ENCODE results near the gene SLC44A1. TPM values are rescaled to one million over a fixed set of nuclear protein-coding genes. Genes with fewer than 3 reads are reported as not detected.
"Not testable (repeated sequence)": the region's sequence is repeated elsewhere in the genome, so short reads cannot be mapped to it uniquely, and the experiment has no call there.

SLC44A1 gene
- polyA plus RNA-seq, 1 of the 3 experiments (the other 2 are of a cell fraction), result 4.5 TPM

GRCh38 chr9:105256569-105256968 is 12.1 kb downstream of the SLC44A1 start:
- H3K4me1 ChIP-seq (ENCODE audit: control insufficient read depth in 1 of 2, insufficient read depth in 2 of 2, low read depth in 1 of 2, low read length in 1 of 2), result peaks cover 0 to 13% of the 10 kb centered on the region in 2 experiments; a peak in 1 of 4 replicates
- CTCF ChIA-PET; H3K27me3 ChIP-seq (ENCODE audit: insufficient read depth); H3K36me3 ChIP-seq (replicated peaks in 1 of 2; ENCODE audit: control insufficient read depth in 1 of 2, insufficient read depth in 2 of 2, low read length in 1 of 2); H2AFZ ChIP-seq (ENCODE audit: low read depth); POLR2A ChIA-PET; DNase-seq; H3K9ac ChIP-seq; H3F3A ChIP-seq (replicated peaks; ENCODE audit: insufficient read depth); H3K9me2 ChIP-seq; H3K9me3 ChIP-seq; H3K4me2 ChIP-seq; H3K4me3 ChIP-seq (ENCODE audit: low read depth in 2 of 2, low read length in 1 of 2); H4K20me1 ChIP-seq (ENCODE audit: insufficient read depth); H3K27ac ChIP-seq (ENCODE audit: low read depth in 2 of 2, low read length in 1 of 2): not testable (repeated sequence)
- peaks cover 19% of the 10 kb centered on the region; the same call in 1 of the 2 replicates for H3K79me2 ChIP-seq (ENCODE audit: insufficient read depth)
- 96% methylated on average over 4 of the region's 4 CpGs for WGBS (ENCODE audit: low lambda C conversion rate)

- CTCF ChIA-PET, result no interaction called here
- Histone ChIP-seq H3K9ac (no peak overlapping the region), H2AFZ (ENCODE audit: low read depth) (no peak overlapping the region), H3K27me3 (ENCODE audit: insufficient read depth) (no peaks in the 10 kb centered on the region), H3K9me2 (no peaks in the 10 kb centered on the region), H4K20me1 (ENCODE audit: insufficient read depth) (no peaks in the 10 kb centered on the region), H3K4me1 (ENCODE audit: control insufficient read depth in 1 of 2, insufficient read depth in 2 of 2, low read depth in 1 of 2, low read length in 1 of 2) (peaks cover 0 to 13% of the 10 kb centered on the region in 2 experiments; a peak in 1 of 4 replicates), H3F3A (replicated peaks; ENCODE audit: insufficient read depth) (peaks cover 7% of the 10 kb centered on the region), H3K27ac (ENCODE audit: low read depth in 2 of 2, low read length in 1 of 2) (no peak overlapping the region), H3K36me3 (replicated peaks in 1 of 2; ENCODE audit: control insufficient read depth in 1 of 2, insufficient read depth in 2 of 2, low read length in 1 of 2) (no peaks in the 10 kb centered on the region), H3K4me2 (no peak overlapping the region), H3K79me2 (ENCODE audit: insufficient read depth) (peaks cover 16% of the 10 kb centered on the region; the same call in 1 of the 2 replicates), H3K9me3 (no peaks in the 10 kb centered on the region), H3K4me3 (ENCODE audit: low read depth in 2 of 2, low read length in 1 of 2) (no peak overlapping the region)
- DNase-seq, result no peak
- TF ChIP-seq CHD2 (IDR thresholded peaks at IDR 0.05; ENCODE audit: low read length, partially characterized antibody), result no peak
- no peak for TF ChIP-seq RXRA (IDR thresholded peaks at IDR 0.05; ENCODE audit: borderline replicate concordance, low read depth)
- no peak for TF ChIP-seq CTCF (IDR thresholded peaks at IDR 0.05)
- TF ChIP-seq, protein P1, sequence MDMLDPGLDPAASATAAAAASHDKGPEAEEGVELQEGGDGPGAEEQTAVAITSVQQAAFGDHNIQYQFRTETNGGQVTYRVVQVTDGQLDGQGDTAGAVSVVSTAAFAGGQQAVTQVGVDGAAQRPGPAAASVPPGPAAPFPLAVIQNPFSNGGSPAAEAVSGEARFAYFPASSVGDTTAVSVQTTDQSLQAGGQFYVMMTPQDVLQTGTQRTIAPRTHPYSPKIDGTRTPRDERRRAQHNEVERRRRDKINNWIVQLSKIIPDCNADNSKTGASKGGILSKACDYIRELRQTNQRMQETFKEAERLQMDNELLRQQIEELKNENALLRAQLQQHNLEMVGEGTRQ (IDR thresholded peaks at IDR 0.05; ENCODE audit: borderline replicate concordance, low read depth, low read length), result no peak
- TF ChIP-seq RCOR1 (IDR thresholded peaks at IDR 0.05; ENCODE audit: low read length), result no peak
- TF ChIP-seq USF1 (IDR thresholded peaks at IDR 0.05; ENCODE audit: borderline replicate concordance, low read depth), result no peak
- TF ChIP-seq, protein P2, sequence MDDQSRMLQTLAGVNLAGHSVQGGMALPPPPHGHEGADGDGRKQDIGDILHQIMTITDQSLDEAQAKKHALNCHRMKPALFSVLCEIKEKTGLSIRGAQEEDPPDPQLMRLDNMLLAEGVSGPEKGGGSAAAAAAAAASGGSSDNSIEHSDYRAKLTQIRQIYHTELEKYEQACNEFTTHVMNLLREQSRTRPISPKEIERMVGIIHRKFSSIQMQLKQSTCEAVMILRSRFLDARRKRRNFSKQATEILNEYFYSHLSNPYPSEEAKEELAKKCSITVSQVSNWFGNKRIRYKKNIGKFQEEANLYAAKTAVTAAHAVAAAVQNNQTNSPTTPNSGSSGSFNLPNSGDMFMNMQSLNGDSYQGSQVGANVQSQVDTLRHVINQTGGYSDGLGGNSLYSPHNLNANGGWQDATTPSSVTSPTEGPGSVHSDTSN (IDR thresholded peaks at IDR 0.05), result no peak
- TF ChIP-seq NRF1 (IDR thresholded peaks at IDR 0.05; ENCODE audit: low read depth, low read length), result no peak
- no peak for TF ChIP-seq TAF1 (IDR thresholded peaks at IDR 0.05; ENCODE audit: borderline replicate concordance, low read depth, low read length)
- TF ChIP-seq FOXJ3 (CRISPR knock-in tag; IDR thresholded peaks at IDR 0.05), result no peak
- TF ChIP-seq YY1 (IDR thresholded peaks at IDR 0.05; ENCODE audit: low read depth), result no peak
- TF ChIP-seq GATA2 (CRISPR knock-in tag; IDR thresholded peaks at IDR 0.05), result no peak
- no peak for TF ChIP-seq EZH2phosphoT487 (IDR thresholded peaks at IDR 0.05; ENCODE audit: borderline replicate concordance, low read depth)
- TF ChIP-seq ZBTB33 (IDR thresholded peaks at IDR 0.05; ENCODE audit: borderline replicate concordance, low read depth), result no peak
- no peak for TF ChIP-seq ELF1 (IDR thresholded peaks at IDR 0.05)
- WGBS (ENCODE audit: low lambda C conversion rate), result 95% methylated on average over 2 of the region's 2 CpGs
- POLR2A ChIA-PET, result no interaction called here
Observed at GRCh38 chr9:105257809-105258208, 13.4 kb downstream of the SLC44A1 start.
